Endothelial cell of umbilical vein (primary cell): ENCODE results near the gene ZNF362.
"Not testable (repeated sequence)": the region's sequence is repeated elsewhere in the genome, so short reads cannot be mapped to it uniquely, and the experiment has no call there.

Experiments
- CTCF ChIP-seq, 2 donors: IDR thresholded peaks; 1 replicate in 1 of 2; 2 replicates in 1 of 2; pipeline ENCODE4 v1.5.1; 2011; ENCODE audit warnings: low read length in 2 of 2, mild to moderate bottlenecking in 2 of 2, moderate library complexity in 2 of 2, control low read depth in 1 of 2, inconsistent platforms in 1 of 2, low read depth in 1 of 2; ENCODE audit not compliant: insufficient read depth in 1 of 2; ENCODE audit errors: extremely low read depth in 1 of 2
- EZH2 ChIP-seq: IDR thresholded peaks from 2 replicates; pipeline ENCODE4 v1.6.1; 2012; ENCODE audit warnings: borderline replicate concordance, low read depth, mild to moderate bottlenecking, moderate library complexity, low read length, inconsistent platforms; ENCODE audit not compliant: severe bottlenecking
- GATA2 ChIP-seq: IDR thresholded peaks from 2 replicates; pipeline ENCODE4 v1.7.0; 2011; ENCODE audit warnings: low read depth, mild to moderate bottlenecking, moderate library complexity, mixed read lengths, low read length; ENCODE audit not compliant: insufficient read length, insufficient read depth
- POLR2A ChIP-seq: IDR thresholded peaks from 2 replicates; pipeline ENCODE4 v1.6.1; 2012; ENCODE audit warnings: low read depth, mild to moderate bottlenecking, control low read depth, low read length
- POLR2AphosphoS5 ChIP-seq: IDR thresholded peaks from 2 replicates; pipeline ENCODE4 v1.6.1; 2012; ENCODE audit warnings: low read depth, mild to moderate bottlenecking, control low read depth, low read length, moderate library complexity; ENCODE audit not compliant: insufficient read depth

GRCh38 chr1:33238194-33238724 is 18.0 kb upstream of the ZNF362 start:
- not testable (repeated sequence) for TF ChIP-seq EZH2; CTCF (IDR thresholded peaks at IDR 0.05; ENCODE audit: extremely low read depth in 1 of 2, insufficient read depth in 1 of 2, low read depth in 1 of 2, low read length in 2 of 2); POLR2A; POLR2AphosphoS5; GATA2
